Activated naive CD8-positive, alpha-beta T cell treated with anti-CD3 and anti-CD28 coated beads, Interleukin-2, amount 50 U/mL, for 16 hours (primary cell): ENCODE measurements around the gene RAB44.

Experiments
- DNase-seq: peaks from one replicate; pipeline ENCODE4 v3.0.0-alpha.2; 2020; ENCODE audit warnings: low read depth, low spot score

The RAB44 gene

GRCh38 chr6:36751833-36752186 is 54.2 kb downstream of the RAB44 start:
- DNase-seq = no peak

GRCh38 chr6:36752187-36752885 is 54.7 kb downstream of the RAB44 start:
- DNase-seq = no peak

DNA sequence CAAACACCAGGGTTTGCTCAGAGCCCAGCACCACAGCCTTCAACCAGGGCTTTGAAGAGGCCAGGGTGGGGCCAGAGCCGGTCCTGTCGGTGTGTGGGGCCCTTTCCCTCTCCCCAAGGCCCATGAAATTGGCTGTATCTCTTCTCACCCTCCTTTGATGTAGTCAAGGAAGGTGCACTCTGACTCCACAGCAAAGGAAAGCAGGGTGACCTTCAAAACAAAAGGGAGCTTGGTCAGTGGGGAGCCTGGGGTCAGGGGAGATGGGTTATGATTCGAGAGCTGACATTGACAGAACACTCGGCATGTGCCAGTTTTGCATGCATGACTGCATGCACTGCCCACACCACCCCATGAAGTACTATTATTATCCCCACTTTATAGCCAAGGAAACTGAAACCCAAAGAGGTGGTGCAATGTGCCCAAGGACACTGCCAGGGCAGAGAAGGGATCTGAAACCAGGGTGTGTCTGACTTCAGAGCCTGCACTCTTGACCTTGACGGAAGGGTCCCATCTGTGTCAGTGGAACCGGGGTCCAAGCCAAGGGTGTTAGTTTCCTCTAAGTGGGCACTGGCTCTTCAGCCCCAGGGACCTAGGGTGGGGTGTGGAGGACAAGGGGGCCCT is 55.4 kb downstream of the RAB44 start:
- no peak for DNase-seq

- DNase-seq = no peak
Measured at GRCh38 chr6:36753671-36754405, 56.2 kb downstream of the RAB44 start.

GRCh38 chr6:36754582-36755434 is 57.2 kb downstream of the RAB44 start:
- DNase-seq = no peak

DNA sequence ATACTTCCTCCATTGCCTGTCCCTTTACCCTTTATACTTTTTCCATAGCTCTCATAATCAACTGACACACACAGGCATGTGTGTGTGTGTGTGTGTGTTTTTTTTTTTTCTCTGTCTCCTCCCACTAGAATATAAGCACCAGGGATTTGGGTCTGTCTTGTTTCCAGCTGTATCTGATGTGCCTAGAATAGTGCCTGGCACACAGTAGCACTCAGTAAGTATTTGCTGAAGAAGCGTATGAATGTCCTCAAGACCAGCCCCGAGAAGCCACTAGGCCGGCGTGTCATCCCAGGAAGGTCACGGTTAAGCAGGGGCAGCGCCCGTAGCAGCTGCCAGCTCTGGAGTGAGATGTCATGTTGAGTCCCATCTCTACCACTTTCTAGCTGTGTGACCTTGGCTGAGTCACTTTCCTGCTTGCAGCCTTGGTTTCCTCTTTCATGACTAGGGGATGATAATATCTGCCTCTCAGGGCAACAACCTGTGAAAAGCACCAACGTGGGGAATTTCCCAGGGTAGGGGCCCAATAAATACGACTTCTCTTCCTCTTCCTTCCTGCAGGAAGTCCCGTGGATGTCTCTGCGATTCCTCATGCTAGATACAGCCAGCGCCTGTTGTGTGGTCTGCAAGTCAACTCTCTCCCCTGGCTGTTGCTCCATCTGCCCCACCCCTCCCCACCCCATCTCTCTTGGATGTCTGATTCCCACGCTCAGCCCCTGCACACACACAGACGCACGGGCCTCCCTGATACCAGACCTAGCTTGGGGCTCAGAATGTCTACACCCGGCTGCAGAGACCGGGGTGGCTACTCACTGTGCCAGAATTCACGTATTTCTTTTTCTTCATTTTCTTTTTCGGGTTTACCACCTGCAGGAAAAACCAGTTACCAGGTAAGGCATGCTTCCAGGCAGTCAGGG is 58.1 kb downstream of the RAB44 start:
- DNase-seq = peak; percentile 10

- DNase-seq = no peak
Measured at GRCh38 chr6:36756786-36757185, 59.2 kb downstream of the RAB44 start.

DNA sequence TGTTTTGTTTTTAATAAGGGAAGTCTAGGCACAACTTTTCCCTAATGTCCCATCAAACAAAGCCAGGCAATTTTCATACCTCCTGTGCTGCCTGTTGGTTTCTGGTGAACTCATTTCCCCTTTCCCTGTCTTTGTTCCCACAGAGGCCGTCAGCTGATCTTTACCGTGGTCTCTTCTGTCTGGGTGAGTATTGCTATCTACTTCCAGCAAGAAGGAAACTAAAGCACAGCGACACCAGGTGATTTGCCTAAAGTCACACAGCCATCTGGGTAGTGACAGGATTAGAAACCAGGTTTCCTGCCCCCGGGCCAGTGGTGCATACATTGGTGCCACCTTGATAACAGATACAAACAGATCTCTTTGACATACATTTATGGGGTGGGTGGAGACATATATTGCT is 59.6 kb downstream of the RAB44 start:
- no peak for DNase-seq

- DNase-seq = no peak
Measured at GRCh38 chr6:36757943-36758508, 60.4 kb downstream of the RAB44 start.

DNA sequence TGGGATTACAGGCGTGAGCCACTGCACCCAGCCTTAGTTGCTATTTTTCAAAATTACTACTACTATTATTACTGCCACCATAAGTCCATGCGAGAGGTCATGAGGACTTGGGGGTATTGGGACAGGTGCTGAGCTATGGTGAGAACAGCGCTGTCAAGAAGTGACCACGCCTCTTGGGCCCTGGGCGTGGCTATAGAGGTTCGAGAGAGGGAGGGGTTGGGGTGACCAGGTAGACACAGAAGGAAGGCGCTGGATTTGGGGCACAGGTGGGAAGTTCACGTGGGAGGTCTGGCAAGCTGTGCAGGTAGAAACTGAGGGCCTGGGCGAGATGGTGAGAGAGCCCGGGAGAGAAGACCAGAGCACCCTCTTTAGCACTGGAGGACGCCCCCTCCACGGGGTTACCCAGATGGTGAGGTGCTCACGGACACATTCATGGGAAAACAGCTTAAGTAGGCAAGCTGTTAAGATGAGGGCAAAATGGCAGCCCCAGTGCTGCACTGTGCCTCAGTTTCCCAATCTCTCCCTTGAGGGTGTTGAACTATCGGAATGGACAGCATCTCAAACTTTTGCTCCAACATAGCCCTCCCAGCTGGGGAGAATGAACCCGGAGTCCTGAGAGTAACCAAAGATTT is 61.0 kb downstream of the RAB44 start:
- DNase-seq = no peak

GRCh38 chr6:36759148-36759759 is 61.6 kb downstream of the RAB44 start:
- peak; percentile 47 for DNase-seq

- no peak for DNase-seq
Measured at GRCh38 chr6:36760685-36761435, 63.2 kb downstream of the RAB44 start.

- DNase-seq = no peak
Measured at GRCh38 chr6:36762123-36762522, 64.5 kb downstream of the RAB44 start.

- DNase-seq = no peak
Measured at GRCh38 chr6:36765190-36765589, 67.6 kb downstream of the RAB44 start.

GRCh38 chr6:36765594-36766398 is 68.2 kb downstream of the RAB44 start:
- DNase-seq = peak; percentile 63

GRCh38 chr6:36766399-36766945 is 68.8 kb downstream of the RAB44 start:
- no peak for DNase-seq

GRCh38 chr6:36769183-36769675 is 71.6 kb downstream of the RAB44 start:
- DNase-seq = no peak
